MM.1S (cell line): ENCODE measurements around the gene ITPKC.

Experiments
- EZH2 ChIP-seq: fragments of 300-600 bp; sonication (generic); optimal IDR thresholded peaks from 2 replicates; pipeline ENCODE3; 2017; ENCODE audit warnings: low read depth, mild to moderate bottlenecking, antibody characterized with exemption, low read length, mixed read lengths
- EZH2phosphoT487 ChIP-seq: fragments of 300-600 bp; sonication (generic); IDR thresholded peaks from 2 replicates; pipeline ENCODE4 v1.6.1; 2018; ENCODE audit warnings: antibody characterized with exemption, low read length
- TF ChIP-seq, protein P1 (sequence below): fragments of 300-600 bp; sonication (generic); IDR thresholded peaks from 2 replicates; pipeline ENCODE4 v1.5.1; 2016; ENCODE audit warnings: antibody characterized with exemption, low read length, mixed read lengths

DNA sequence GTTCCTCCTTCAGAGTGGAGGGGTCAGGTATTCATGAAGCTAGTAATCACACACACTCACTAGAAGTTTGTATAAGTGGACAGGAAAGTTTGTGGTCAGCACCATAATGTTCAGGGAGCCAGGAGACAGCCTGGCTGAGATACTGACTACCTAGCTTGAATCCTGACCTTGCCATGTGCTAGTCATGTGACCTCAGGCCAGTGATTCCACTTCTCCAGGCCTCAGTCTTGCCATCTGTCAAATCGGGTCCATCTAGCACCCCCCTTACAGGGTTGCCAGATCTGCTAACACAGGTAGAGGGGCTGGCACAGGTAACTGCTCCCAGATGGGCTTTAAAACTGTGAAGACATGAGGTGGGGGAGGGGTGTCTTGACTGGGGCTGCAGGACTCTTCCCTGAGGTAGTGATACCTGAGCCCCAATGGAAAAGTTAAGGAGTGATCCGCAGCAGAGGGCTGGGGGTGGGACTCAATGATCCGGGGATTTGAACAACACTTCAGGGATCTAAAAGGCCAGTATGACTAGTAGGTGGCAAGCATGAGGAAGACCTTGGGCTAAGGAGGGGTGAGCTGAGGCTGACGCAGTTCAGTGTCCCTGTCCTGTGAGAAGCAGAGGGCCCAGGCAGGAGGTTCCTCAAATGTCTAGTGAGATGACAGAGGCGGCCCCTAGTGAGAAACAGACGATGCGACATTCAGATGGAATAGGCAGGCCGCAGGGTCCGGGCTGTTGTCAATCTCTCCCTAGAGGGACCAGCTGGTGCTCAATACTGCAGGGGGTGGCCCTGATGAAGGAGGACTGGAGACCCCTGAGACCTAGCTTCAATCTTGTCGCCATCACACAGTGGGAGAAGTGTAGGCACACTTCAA, 24.8 kb downstream of the ITPKC start:
- TF ChIP-seq, protein P1, sequence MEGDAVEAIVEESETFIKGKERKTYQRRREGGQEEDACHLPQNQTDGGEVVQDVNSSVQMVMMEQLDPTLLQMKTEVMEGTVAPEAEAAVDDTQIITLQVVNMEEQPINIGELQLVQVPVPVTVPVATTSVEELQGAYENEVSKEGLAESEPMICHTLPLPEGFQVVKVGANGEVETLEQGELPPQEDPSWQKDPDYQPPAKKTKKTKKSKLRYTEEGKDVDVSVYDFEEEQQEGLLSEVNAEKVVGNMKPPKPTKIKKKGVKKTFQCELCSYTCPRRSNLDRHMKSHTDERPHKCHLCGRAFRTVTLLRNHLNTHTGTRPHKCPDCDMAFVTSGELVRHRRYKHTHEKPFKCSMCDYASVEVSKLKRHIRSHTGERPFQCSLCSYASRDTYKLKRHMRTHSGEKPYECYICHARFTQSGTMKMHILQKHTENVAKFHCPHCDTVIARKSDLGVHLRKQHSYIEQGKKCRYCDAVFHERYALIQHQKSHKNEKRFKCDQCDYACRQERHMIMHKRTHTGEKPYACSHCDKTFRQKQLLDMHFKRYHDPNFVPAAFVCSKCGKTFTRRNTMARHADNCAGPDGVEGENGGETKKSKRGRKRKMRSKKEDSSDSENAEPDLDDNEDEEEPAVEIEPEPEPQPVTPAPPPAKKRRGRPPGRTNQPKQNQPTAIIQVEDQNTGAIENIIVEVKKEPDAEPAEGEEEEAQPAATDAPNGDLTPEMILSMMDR, result no peak
- TF ChIP-seq EZH2 (no peak), EZH2phosphoT487 (no peak)
